Panc1 (cell line): ENCODE results near the gene RALGPS1. TPM values are rescaled to one million over a fixed set of nuclear protein-coding genes. Genes with fewer than 3 reads are reported as not detected.

Source experiments
- ATAC-seq: fragments of 200-7000 bp; cut with Tn5 transposase; 2 replicates; pipeline ENCODE4 v1.9.1; 2020; ENCODE audit warnings: mild to moderate bottlenecking, moderate library complexity
- BruUV-seq: library from RNA; stranded (reverse); fragments of 400-500 nt; replicated peaks from 2 replicates; lab custom pipeline; 2021; lab: Mats Ljungman, UMichigan
- CTCF ChIA-PET: fragments of 300-600 bp; sonication (Branson Sonifier 250); formaldehyde crosslinking; loops from one replicate; lab custom pipeline; 2022; ENCODE audit warnings: antibody characterized with exemption; lab: Charles Lee
- POLR2A ChIA-PET: fragments of 300-600 bp; sonication (Branson Sonifier 250); formaldehyde crosslinking; loops from one replicate; lab custom pipeline; 2022; ENCODE audit warnings: antibody characterized with exemption; lab: Charles Lee
- DNase-seq: peaks from one replicate; pipeline ENCODE4 v3.0.0-alpha.2; 2010; ENCODE audit warnings: low read depth, low spot score
- H3K27ac ChIP-seq: 2 replicates; pipeline ENCODE4 v1.5.1; 2011; ENCODE audit warnings: mild to moderate bottlenecking, low read length, inconsistent platforms
- H3K27me3 ChIP-seq: fragments of 200-500 bp; sonication (Bioruptor generic); 2 replicates; pipeline ENCODE4 v1.6.0; 2014; ENCODE audit warnings: low read length, inconsistent platforms; ENCODE audit not compliant: control insufficient read depth, insufficient read depth
- H3K36me3 ChIP-seq: fragments of 200-500 bp; sonication (Bioruptor generic); 2 replicates; pipeline ENCODE4 v1.5.1; 2014; ENCODE audit warnings: inconsistent platforms, mild to moderate bottlenecking, low read length, moderate library complexity; ENCODE audit not compliant: control insufficient read depth, insufficient read depth
- H3K4me1 ChIP-seq: 2 replicates; pipeline ENCODE4 v1.5.1; 2011; ENCODE audit warnings: inconsistent platforms, mild to moderate bottlenecking, low read length, moderate library complexity; ENCODE audit not compliant: control insufficient read depth, insufficient read depth
- H3K4me3 ChIP-seq, 2 experiments: 2 replicates each; pipeline ENCODE4 v1.5.1; 2011 to 2012; ENCODE audit warnings: low read depth in 2 of 2, low read length in 2 of 2, mild to moderate bottlenecking in 2 of 2, inconsistent platforms in 1 of 2, moderate library complexity in 1 of 2
- H3K9me3 ChIP-seq: fragments of 200-500 bp; sonication (Bioruptor generic); 2 replicates; pipeline ENCODE4 v1.5.1; 2014; ENCODE audit warnings: low read depth, mild to moderate bottlenecking, inconsistent platforms, low read length, moderate library complexity; ENCODE audit not compliant: control insufficient read depth, insufficient read depth
- CTCF ChIP-seq: fragments of 450-650 bp; IDR thresholded peaks from 2 replicates; pipeline ENCODE4 v1.5.1; 2017; ENCODE audit warnings: mild to moderate bottlenecking
- POLR2AphosphoS5 ChIP-seq: IDR thresholded peaks from 2 replicates; pipeline ENCODE4 v1.6.1; 2012; ENCODE audit warnings: mild to moderate bottlenecking, low read depth, low read length, moderate library complexity
- SIN3A ChIP-seq: IDR thresholded peaks from 2 replicates; pipeline ENCODE4 v1.6.1; 2012; ENCODE audit warnings: low read depth, mild to moderate bottlenecking, low read length, moderate library complexity, borderline replicate concordance; ENCODE audit not compliant: insufficient read depth
- TCF7L2 ChIP-seq: IDR thresholded peaks from 2 replicates; pipeline ENCODE4 v1.6.1; 2011; ENCODE audit warnings: mild to moderate bottlenecking, low read depth, low read length, inconsistent platforms
- in situ Hi-C: cut with HindIII; loops from 2 replicates; pipeline ENCODE4 v1.10.0; 2016; ENCODE audit warnings: low sequenced_read_pairs, low pct_unique_long_range_greater_than_20kb
- intact Hi-C: fragments of 100-400 bp; cut with micrococcal nuclease; formaldehyde crosslinking; loops from one replicate; pipeline ENCODE4 v1.10.0; 2022; ENCODE audit not compliant: unreplicated experiment
- total RNA-seq: library from RNA; stranded (reverse); gene quantifications from one replicate; pipeline ENCODE4 v1.2.1, GENCODE V29; 2021; ENCODE audit not compliant: unreplicated experiment
- TF ChIP-seq, protein P1 (sequence below), 2 experiments: IDR thresholded peaks; 2 replicates each; pipeline ENCODE4 v1.6.1; 2011 to 2012; ENCODE audit warnings: low read depth in 2 of 2, control low read depth in 1 of 2, low read length in 1 of 2, mild to moderate bottlenecking in 1 of 2, moderate library complexity in 1 of 2; ENCODE audit not compliant: insufficient read depth in 1 of 2

RALGPS1 gene
- total RNA-seq, 1 experiment from 2014 or later: 7.2 TPM

DNA sequence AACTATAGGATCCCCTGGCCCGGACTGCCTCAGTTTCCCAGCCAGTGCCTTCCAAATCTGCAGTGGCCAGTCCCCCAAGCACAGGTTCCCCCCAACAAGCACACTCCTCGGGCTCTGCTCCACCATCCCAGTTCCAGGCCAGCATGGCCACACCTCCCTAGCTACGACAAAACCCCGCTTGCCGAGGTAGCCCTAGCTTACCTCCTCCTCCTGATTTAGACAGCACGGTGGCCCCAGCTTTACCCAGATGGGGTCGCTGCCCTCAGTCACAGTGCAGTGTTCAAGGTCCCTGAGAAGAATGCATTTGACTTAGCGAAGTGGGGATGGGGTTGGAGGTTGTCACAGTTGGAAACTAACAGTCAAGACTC lies 309.2 kb downstream of the RALGPS1 start:
- peak; percentile 12 for ATAC-seq
- intact Hi-C loops: no loop called here
- Histone ChIP-seq H3K4me3 (peak overlapping the region; percentile 59 to 62), H3K36me3 (no peaks in the 10 kb centered on the region), H3K4me1 (peaks cover 3% of the 10 kb centered on the region), H3K27ac (no peak overlapping the region; the same call in 1 of the 2 replicates), H3K27me3 (no peaks in the 10 kb centered on the region), H3K9me3 (no peaks in the 10 kb centered on the region)
- ChIA-PET POLR2A (interaction anchor here (0.6 kb wide), 1 partner anchor 173 kb away, joined by 3 read pairs; the partner anchor contains the start of gene SLC2A8), CTCF (interaction anchor here (0.9 kb wide), 1 partner anchor 106 kb away, joined by 3 read pairs; no protein-coding TSS in a partner anchor)
- TF ChIP-seq SIN3A: no peak
- peak; percentile 47; the same call in 1 of the 2 replicates for TF ChIP-seq CTCF
- no peak for TF ChIP-seq POLR2AphosphoS5
- TF ChIP-seq, protein P1, sequence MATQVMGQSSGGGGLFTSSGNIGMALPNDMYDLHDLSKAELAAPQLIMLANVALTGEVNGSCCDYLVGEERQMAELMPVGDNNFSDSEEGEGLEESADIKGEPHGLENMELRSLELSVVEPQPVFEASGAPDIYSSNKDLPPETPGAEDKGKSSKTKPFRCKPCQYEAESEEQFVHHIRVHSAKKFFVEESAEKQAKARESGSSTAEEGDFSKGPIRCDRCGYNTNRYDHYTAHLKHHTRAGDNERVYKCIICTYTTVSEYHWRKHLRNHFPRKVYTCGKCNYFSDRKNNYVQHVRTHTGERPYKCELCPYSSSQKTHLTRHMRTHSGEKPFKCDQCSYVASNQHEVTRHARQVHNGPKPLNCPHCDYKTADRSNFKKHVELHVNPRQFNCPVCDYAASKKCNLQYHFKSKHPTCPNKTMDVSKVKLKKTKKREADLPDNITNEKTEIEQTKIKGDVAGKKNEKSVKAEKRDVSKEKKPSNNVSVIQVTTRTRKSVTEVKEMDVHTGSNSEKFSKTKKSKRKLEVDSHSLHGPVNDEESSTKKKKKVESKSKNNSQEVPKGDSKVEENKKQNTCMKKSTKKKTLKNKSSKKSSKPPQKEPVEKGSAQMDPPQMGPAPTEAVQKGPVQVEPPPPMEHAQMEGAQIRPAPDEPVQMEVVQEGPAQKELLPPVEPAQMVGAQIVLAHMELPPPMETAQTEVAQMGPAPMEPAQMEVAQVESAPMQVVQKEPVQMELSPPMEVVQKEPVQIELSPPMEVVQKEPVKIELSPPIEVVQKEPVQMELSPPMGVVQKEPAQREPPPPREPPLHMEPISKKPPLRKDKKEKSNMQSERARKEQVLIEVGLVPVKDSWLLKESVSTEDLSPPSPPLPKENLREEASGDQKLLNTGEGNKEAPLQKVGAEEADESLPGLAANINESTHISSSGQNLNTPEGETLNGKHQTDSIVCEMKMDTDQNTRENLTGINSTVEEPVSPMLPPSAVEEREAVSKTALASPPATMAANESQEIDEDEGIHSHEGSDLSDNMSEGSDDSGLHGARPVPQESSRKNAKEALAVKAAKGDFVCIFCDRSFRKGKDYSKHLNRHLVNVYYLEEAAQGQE (IDR thresholded peaks at IDR 0.05; ENCODE audit: insufficient read depth in 1 of 2, low read depth in 2 of 2, low read length in 1 of 2): no peak
- TF ChIP-seq TCF7L2: no peak
- DNase-seq: no peak
- BruUV-seq: no TSS peak
- in situ Hi-C loops: no loop called here

- in situ Hi-C loops: no loop called here
Measured at GRCh38 chr9:127224178-127224882, 309.7 kb downstream of the RALGPS1 start.

More at GRCh38 chr9:127224178-127224882, 309.7 kb downstream of the RALGPS1 start:
- TF ChIP-seq CTCF (0 out of 2 replicates have a peak, but pooled peaks have one; percentile 4), TCF7L2 (no peak)
- TF ChIP-seq, protein P1 (IDR thresholded peaks at IDR 0.05; ENCODE audit: insufficient read depth in 1 of 2, low read depth in 2 of 2, low read length in 1 of 2): no peak
- Histone ChIP-seq H3K4me3 (peak overlapping the region; percentile 59 to 62), H3K4me1 (peaks cover 3% of the 10 kb centered on the region), H3K27me3 (no peaks in the 10 kb centered on the region), H3K9me3 (no peaks in the 10 kb centered on the region), H3K27ac (peak overlapping the region; percentile 57), H3K36me3 (no peaks in the 10 kb centered on the region)
- ChIA-PET POLR2A (interaction anchor here (0.6 kb wide), 1 partner anchor 173 kb away, joined by 3 read pairs; the partner anchor contains the start of gene SLC2A8), CTCF (interaction anchor here (0.7 to 0.9 kb wide), 2 partner anchors 13 to 105 kb away, joined by 3 to 5 read pairs; no protein-coding TSS in a partner anchor)
- no TSS peak for BruUV-seq
- ATAC-seq (peak; percentile 85), DNase-seq (no peak)
- intact Hi-C loops: no loop called here
